GM19452 (cell line): Measurements from ENCODE around the gene KAT2A.

Source experiments
- ATAC-seq: cut with Tn5 transposase; IDR thresholded peaks from one replicate; pipeline ENCODE4 v1.9.1; 2021; ENCODE audit not compliant: unreplicated experiment

Gene KAT2A

DNA sequence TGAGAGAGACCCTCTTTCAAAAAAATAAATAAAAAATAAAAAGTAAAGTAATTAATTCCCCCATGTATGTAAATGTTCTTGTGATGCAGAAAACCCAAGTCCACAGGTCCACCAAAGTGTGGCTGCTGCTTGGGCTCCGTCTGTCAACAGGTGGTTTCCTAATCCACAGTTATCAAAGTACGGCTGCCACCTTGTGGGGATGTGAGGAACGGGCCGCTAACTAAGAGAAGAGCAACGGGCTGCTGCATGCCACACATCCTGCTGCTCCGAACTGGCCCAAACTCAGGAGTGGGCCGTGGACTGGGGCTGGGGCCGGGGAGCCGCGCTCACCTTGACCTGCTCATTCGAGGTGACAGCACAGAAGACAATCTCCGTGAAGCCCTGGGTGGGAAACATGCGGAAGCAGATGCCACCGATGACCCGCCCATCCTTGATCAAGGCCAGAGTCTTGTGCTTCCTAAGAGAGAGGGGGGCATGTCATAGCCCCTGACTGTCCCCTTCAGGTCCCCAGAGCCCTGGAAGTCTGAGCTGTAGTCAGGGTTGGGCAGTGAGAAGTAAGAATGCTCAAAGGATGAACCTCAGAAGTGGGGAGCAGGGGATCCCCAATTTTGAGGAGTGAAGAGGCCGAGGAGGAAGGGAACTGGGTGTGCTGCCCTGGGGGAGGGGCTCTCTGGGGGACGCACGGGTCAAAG, 4.3 kb downstream of the KAT2A start:
- ATAC-seq: no peak

DNA sequence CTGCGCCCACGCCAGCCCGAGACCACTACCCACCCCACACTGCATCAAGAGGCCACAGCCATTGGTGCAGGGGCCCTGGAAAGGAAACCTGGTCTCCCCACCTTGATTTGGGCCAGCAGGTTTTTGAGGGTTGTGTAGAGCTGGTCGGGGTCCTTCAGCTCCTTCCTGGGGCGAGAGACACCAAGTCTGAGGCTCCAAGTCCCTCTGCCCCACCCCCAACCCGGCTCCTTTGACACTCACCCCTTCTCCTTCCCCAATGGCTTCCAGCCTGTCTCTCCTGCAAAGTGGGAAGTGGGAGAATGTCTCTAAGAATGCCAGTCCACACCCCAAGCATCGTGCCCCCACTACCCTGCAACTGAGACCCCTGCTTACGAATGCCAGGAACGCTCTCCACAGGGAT, 7.0 kb downstream of the KAT2A start:
- no peak for ATAC-seq

DNA sequence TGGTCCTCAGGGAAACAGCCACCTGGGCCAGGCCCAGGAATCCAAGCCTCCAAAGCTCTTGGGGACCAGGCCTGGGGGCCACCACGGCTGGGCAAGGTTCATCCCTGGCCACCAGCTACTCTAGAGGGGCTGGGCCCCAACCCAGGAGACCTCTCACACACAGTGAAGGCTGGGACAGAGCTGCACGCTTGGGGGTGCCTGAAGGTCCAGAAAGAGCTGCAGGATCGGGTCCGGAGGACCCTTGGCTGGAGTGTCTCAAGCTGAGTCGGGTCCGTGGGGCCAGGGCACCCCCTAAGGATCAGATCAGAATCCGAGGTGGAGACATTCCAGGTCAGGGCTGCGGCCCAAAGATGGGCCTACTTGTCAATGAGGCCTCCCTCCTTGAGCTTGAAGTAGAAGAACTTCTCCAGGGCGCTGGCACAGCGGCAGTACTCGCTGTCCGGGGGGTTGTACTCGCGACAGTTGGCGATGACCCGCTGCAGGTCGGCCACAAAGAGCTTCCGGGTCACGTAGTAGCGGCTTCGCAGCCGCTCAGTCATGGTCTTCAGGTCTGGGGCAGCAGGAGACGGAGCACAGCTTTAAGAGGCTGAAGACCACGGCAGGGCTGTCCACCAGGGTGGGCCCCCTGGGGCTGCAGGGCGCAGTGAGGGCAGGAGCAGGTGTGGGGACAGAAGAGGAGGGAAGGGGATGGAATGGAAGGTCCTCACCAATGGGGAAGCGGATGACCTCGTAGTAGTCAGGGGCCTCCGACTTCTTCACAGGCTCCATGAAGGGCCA, 7.7 kb downstream of the KAT2A start:
- no peak for ATAC-seq

DNA sequence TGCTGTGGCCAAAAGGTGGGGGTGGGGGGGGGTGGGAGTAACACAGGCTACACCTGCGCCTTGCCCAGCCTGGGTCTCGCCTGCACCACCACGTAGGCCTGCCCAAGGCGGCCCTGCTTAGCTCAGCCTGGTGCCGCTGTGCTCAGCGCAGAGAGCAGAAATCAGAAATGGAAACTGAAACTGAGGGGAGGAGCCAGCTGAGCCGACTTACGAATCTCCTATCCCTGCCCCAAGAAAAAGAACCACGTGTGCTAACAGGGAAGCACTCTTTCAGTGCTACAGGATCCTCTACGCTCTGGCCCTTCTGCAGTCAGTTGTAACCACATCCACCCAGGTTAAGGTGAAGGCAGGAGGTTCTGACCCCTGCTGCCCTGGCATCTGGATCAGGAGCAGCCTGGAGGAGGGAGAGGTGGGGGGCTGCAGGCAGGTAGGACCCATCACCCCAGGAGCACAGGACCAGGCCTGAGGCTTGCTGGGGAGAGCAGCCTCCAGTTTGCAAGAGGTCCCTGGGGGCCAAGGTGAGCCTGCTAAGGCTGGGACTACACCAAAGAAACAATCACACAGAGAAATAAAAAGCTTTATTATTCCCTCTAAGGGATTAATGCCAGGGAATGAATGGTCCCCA, 8.5 kb downstream of the KAT2A start, which contains the start of gene DHX58:
TSS of gene DHX58 (minus strand) at position 163 of the 625 bp plus-strand sequence. CDS start 822 bp downstream, outside the sequence.
- ATAC-seq: peak; percentile 69

DNA sequence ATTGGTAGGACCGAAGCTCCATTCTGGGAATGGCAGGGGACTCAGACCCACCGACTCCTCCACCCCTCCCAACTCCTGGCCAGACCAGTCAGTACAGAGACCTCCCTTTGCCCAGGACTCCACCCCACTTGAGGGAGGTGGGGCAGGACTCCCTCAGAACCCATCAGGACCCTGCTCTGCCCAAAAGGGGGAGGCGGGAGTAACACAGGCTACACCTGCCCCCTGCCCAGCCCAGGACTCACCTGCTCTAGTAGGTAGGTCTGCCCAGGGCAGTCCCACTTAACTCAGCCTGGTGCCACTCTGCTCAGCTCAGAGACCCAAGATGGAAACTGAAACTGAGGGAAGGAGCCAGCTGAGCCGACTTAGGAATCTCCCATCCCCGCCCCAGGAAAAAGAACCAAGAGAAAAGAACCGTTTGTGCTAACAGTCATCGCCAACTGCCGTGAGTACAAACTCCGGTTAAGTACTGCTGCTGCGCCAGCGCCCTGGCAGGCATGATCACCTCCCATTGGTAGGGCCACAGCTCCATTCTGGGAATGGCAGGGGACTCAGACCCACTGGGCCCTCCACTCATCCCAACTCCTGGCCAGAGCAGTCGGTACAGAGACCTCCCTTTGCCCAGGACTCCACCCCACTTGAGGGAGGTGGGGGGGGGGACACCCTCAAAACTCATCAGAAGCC, 9.2 kb downstream of the KAT2A start:
- no peak for ATAC-seq

DNA sequence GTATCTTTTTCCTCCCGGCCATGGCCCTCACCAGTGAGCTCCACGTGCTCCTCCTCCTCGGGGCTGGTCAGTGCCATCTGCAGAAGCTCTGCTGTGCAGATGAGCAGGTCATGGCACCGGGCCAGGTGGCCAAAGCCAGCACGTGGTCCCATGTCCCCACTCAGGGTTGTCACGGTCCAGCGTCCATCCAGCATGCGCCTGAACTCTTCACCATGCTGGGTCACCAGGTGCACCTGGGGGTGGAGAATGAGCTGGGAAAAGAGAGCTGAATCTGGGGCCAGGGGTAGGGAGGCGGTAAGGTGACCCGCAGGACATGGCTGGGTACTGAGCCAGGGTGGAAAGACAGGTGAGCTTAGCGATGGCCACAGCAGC, 9.9 kb downstream of the KAT2A start:
- ATAC-seq: no peak

DNA sequence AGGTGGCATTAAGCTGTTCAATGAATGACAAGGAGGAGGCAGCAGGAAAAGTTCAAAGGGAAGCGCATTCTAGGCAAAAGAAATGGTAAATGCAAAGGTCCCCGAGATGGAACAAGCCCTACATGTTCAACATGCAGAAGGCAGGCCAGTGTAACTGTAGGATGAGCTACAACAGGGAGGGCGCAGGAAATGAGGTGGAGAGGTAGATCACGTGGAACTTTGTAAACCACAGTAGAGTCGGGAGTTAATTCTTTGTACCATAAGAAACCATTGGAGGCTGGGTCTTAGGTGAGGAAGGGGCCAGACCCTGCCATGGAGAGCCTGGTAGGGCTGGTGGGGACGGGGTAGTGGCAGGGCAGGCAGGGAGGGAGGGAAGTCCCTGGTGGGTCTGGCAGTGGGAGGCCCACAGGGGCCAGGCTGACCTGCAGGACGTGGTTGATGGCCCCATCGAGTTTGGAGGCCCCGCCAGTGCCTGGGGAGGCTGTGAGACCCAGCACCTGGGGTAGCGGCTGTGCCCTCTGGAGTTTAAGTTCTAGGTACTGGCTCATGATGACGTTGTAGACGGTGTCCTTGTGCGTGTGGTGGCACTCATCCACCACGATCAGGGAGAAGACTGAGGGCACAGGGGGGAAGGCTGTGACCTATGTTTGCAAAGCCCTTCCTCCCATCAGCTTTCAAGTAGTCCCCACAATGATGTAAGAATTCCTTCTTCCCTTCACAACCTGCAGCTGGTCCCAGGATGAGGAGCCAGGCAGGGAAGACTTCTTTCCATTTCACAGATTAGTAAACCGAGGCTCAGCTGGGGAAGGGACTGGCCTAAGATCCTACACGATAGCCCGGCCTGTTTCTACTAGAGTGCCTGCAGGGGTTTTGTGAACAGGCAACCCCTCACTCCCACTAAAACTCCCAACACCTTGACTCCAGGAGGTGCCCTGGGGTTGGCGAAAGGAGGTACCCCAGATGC, 10.6 kb downstream of the KAT2A start:
- no peak for ATAC-seq

DNA sequence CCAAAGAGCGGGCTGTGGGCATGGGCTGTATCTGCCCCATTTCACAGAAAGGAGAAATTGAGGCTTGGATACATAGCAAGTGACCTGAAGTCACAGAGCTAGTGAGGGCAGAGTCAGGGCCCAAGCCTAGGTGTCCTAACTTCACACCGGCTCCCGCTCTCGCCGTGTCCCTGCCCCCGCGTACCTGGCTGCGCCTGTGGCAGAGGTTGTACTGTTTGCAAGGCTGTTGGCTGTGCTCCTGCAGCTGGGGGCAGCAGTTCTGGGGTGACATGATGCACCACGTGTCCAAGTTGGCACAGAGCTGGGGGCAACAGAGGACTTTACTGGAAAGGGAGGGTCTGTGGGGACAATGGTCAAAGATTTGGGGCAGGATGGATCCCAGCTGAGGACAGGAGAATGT, 12.1 kb downstream of the KAT2A start:
- no peak for ATAC-seq

DNA sequence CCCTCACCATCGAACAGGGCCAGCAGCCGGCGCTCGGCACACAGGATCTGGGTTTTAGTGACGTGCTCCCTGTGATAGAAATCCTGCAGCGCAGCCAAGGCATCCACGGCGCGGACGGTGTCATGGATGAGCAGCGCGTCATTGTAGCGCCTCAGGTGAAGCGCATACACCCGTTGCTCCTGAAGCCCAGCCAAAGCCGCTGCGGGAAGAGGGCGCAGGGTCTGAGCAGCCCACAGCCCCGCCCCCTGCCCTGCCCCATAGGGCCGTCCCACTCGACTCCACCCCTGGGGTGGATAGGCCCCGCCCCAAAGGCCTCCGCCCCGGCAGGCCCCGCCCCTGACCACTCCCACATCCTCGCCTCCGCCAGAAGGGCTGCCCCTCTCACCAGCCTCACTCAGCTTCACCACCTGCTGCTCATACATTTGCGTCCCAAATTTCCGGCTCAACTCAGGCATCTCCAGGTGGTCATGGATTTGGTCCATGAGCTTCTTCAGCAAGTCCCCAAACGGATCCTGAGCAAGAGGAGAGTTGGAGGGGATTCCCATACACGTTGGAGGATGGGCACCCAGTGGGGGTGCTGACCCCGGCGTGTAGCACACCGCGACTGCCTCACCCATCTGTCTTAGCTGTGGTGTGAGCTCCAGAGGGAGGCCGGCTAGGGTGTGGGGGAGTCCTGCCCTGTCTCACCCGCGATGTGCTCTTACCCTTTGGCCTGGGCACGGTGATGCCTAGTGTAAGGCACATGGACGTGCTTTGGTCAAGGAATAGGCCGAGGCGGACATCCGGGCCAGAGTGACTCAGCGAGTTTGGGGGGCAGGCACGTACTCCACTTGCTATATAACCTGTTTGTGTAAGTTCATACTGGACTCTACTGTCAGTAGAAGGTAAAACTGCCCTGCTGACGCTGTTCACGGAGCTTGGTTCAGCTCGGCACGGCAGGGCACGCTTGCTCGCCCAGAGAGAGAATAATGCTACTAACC, 13.3 kb downstream of the KAT2A start:
- peak; percentile 66 for ATAC-seq

DNA sequence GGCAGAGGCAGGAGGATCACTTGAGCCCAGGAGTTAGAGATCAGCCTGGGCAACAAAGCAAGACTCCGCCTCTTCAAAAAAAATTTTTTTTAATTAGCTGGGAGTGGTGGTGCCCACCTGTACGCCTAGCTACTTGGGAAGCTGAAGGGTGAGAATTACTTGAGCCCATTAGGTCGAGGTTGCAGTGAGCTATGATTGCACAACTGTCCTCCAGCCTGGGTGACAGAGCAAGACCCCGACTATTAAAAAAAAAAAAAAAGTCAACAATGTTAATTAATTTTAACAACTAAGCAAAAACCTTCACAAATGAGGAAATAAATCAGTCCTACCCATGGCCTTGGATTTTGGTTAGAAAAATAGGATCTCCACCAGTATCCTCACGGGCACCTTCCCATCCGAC, 14.0 kb downstream of the KAT2A start:
- ATAC-seq: no peak

DNA sequence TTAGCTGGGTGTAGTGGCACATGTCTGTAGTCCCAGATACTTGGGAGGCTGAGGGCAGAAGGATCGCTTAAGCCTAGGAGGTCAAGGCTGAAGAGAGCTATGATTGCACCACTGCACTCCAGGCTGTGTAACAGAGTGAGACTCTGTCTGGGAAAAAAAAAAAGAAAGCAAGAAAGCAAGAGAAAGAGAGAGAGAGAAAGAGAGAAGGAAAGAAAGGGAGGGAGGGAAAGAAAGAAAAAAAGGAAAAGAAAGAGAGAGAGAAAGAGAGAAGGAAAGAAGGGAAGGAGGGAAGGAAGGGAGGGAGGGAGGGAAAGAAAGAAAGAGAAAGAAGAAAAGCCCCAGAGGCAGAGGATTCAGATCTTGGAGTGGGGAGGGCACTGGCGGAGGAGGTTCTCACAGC, 15.2 kb downstream of the KAT2A start:
- ATAC-seq: no peak

DNA sequence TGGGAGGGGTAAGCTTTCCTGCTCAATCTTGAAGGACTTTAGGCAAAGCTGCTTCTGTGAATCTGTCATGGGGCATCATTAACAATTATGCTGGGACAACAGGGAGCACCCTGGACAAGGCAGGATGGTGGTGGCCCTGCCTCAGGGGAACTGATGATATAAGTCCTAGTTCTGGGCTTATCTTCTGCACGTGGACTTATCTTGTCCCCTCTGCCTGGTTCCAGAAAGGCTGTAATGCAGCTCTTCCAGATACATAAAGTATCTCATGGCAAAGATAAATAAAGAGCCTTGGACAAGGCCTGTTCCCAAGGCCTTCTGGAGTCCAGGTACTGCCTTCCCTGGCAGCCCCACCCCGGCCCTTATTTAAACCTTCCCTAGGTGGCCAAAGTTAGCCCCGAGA, 16.9 kb downstream of the KAT2A start:
- no peak for ATAC-seq

DNA sequence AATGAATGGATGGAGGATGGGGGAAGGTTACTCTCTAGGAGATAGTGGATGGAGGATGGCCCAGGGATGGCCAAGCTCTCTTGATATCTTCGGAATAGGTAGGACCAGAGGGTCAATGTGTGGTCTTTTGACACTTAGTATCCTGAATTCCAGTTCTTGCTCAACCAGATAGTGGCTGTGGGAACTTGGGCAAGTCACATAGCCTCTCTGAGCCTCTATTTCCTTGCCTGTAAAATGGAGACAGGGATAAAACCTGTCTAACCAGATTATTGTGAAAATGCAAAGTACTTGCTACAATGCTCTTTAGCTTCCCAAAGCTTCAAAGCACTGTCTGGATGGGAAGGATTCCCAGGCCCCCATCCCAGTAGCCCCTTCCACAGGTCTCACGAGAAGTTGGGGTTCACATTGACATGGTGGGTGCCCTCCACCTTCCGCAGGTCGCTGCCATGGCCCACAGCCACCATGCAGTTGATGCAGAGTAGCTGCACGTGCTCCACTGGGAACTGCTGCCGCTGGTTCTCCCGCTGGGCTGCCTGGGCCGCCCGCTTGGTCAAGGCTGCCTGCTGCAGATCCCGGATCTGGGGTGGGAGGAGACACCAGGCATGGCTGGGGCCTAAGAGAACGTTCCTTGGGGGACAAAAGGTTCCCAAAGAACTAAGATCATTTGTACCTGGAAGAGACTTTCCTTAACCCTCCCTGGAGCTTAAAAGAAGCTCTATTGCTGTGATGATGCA, 17.8 kb downstream of the KAT2A start:
- ATAC-seq: no peak

DNA sequence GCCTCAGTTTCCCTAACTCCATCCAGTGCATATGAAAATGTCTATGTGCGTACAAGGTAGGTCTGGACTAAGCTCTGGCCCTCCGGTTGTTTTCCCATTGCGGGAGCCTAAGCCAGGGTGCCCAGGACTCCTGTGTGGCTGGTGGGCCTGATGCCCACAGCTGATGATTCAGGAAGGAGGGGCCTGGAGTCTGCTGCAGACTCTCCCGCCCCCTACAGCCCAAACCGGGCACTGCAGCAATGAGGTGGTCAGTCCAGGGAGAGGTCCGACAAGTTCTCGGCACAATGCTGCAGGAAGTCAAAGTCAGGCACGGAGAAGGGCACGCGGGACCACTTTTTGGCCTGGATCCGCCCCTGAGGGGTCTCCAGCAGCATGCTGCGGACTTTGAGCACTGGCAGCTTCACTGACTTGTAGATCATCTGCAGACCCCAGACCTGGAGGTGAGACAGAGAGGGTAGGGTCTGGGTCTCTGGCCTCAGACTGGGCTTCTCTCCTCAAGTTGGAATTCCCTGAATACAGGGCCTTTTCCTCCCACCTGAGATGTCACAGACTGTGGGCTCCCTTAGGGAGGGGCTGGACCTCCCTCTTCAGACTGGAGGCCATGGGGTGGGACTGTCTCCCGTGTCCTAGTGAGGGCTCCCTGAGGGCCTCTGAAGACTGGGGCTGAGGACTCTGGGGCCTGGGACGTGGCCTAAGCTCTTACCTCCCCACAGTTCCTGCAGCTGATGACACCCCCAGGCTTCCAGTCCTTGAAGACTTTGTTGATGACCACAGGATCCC, 19.5 kb downstream of the KAT2A start:
- no peak for ATAC-seq

DNA sequence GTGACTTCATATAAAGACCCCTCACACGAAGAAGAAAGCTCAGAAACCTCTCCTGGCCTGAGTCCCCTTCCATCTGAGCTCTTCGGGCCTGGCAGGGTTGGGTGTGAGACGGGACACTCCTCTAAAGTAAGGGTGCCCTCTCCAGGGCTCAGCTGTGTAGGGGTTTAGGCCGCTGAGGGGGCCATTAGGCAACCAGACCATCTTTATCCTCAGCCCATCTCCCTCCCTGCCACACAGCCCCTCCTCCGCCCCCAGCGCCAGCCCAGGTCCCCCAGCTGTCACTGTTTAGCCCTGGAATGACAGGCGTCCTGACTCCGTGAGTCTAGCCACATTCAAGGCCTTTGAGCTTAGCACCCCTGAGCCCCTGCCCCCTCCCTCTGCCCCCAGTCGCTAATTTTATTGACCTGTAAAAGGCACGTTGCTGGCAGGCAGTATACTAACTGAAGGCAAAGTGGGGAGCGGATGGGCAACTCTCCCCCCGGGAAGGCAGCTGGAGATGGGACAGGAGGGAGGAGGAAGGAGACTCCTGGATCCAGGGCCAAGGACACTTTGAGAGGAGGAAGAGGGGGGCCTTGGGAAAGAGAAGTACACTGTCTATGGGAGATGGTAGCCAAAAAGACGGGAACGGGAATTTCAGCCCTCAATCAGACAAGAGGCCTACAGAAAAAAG, 22.3 kb downstream of the KAT2A start:
- no peak for ATAC-seq

DNA sequence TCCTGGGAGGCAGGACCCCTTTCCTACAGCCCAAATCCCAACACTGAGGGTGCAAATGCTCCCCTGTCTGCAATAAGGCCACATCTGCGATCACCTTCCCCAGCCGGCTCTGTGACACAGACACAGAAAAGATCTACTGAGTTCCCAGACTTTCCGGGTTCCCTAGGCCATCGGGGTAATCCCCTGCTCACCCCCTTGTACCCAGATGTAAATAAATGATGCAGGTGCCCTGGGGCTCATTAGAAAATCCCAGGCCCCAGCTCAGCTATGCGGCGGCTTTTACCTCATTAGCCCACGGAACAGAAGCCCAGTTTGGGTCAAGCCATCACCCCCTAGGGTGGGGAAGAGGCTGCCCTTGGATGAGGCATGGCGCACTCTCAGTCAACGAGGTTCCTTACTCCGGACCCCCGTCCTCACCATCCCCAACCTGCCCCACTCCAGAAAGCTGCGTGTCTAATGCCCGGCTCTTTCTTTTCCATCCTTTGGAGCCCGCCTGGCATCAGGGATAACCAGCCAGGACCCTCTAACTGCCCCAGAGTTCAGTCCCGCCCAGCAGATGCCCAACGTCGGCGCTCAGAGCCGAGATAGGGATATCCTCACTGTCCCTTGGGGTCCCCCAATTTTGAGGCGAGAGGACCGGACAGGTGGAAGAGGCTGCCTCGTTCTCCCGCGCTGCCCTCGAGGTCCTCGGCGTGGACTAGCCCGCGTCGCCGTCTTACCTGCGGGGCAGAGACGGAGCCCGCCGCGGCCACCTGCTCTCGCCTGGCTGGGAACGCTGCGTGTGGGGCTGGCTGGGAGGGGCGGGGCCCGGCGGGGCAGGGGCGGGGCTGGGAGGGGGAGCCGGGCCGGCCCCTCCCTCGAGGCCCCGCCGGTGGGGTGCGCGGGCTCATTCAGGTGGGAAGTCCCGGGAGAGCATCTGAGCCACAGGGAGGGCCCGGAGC, 23.2 kb downstream of the KAT2A start, which contains the start of gene ZNF385C:
TSS of gene ZNF385C (minus strand) at position 783 of the 941 bp plus-strand sequence. CDS start 35,417 bp downstream, outside the sequence.
- ATAC-seq: no peak
